HEK293T (cell line): ENCODE measurements around the gene HOXC9.

Experiments
- BHLHE40 ChIP-seq: fragments of 450-650 bp; IDR thresholded peaks from 2 replicates; pipeline ENCODE4 v1.6.1; 2016; ENCODE audit warnings: mild to moderate bottlenecking, moderate library complexity, borderline replicate concordance
- L3MBTL2 ChIP-seq: fragments of 450-650 bp; conservative IDR thresholded peaks from 2 replicates; pipeline ENCODE4 v1.6.1; 2016; ENCODE audit warnings: mild to moderate bottlenecking

GRCh38 chr12:54025499-54026405 is 25.8 kb downstream of the HOXC9 start:
- no peak for TF ChIP-seq BHLHE40
- TF ChIP-seq L3MBTL2: no peak
